Osteocyte (in vitro differentiated cells): ENCODE measurements around the gene MGAT5. TPM values are rescaled to one million over a fixed set of nuclear protein-coding genes. Genes with fewer than 3 reads are reported as not detected.

Experiments
- DNase-seq: peaks from one replicate; pipeline ENCODE4 v3.0.0; 2021; ENCODE audit warnings: mixed read lengths; ENCODE audit not compliant: unreplicated experiment; ENCODE audit errors: extremely low spot score
- H3K27ac Mint-ChIP-seq: one replicate; pipeline ENCODE4 v1.8.0; 2021; ENCODE audit warnings: mild to moderate bottlenecking, mixed read lengths; ENCODE audit not compliant: unreplicated experiment
- H3K27me3 Mint-ChIP-seq: one replicate; pipeline ENCODE4 v1.8.0; 2021; ENCODE audit warnings: mixed read lengths; ENCODE audit not compliant: unreplicated experiment
- H3K36me3 Mint-ChIP-seq: one replicate; pipeline ENCODE4 v1.8.0; 2021; ENCODE audit warnings: mixed read lengths; ENCODE audit not compliant: unreplicated experiment
- H3K4me1 Mint-ChIP-seq: one replicate; pipeline ENCODE4 v1.8.0; 2021; ENCODE audit warnings: mixed read lengths; ENCODE audit not compliant: unreplicated experiment
- H3K4me3 Mint-ChIP-seq: one replicate; pipeline ENCODE4 v1.8.0; 2021; ENCODE audit warnings: mild to moderate bottlenecking, moderate library complexity, mixed read lengths; ENCODE audit not compliant: unreplicated experiment
- H3K9me3 Mint-ChIP-seq: one replicate; pipeline ENCODE4 v1.8.0; 2021; ENCODE audit warnings: mixed read lengths; ENCODE audit not compliant: unreplicated experiment
- CTCF ChIP-seq: fragments of 200-600 bp; sonication (generic); IDR thresholded peaks from 2 replicates; pipeline ENCODE4 v1.5.0; 2021; ENCODE audit warnings: antibody characterized with exemption, mild to moderate bottlenecking, moderate library complexity
- total RNA-seq: library from RNA; stranded (reverse); gene quantifications from 2 replicates; pipeline ENCODE4 v1.2.1, GENCODE V29; 2021

Gene MGAT5
- total RNA-seq, 1 donor from 2014 or later: 22.6 TPM

GRCh38 chr2:134436706-134437105 is 182.8 kb downstream of the MGAT5 start:
- TF ChIP-seq CTCF: no peak
- H3K9me3 Mint-ChIP-seq: no peaks in the 10 kb centered on the region
- no peak for DNase-seq
- no peaks in the 10 kb centered on the region for H3K36me3 Mint-ChIP-seq
- H3K27ac Mint-ChIP-seq: no peak overlapping the region
- peaks cover 7% of the 10 kb centered on the region for H3K4me1 Mint-ChIP-seq
- H3K4me3 Mint-ChIP-seq: no peak overlapping the region
- H3K27me3 Mint-ChIP-seq: no peaks in the 10 kb centered on the region

- Mint-ChIP-seq H3K9me3 (no peaks in the 10 kb centered on the region), H3K4me1 (no peaks in the 10 kb centered on the region), H3K36me3 (no peaks in the 10 kb centered on the region), H3K27ac (no peak overlapping the region), H3K4me3 (no peak overlapping the region), H3K27me3 (no peaks in the 10 kb centered on the region)
- no peak for TF ChIP-seq CTCF
- DNase-seq: no peak
Observed at GRCh38 chr2:134438371-134438770, 184.5 kb downstream of the MGAT5 start.

- H3K36me3 Mint-ChIP-seq: no peaks in the 10 kb centered on the region
- H3K9me3 Mint-ChIP-seq: no peaks in the 10 kb centered on the region
- no peak overlapping the region for H3K27ac Mint-ChIP-seq
- no peak for DNase-seq
- peaks cover under 1% of the 10 kb centered on the region for H3K4me1 Mint-ChIP-seq
- no peaks in the 10 kb centered on the region for H3K27me3 Mint-ChIP-seq
- H3K4me3 Mint-ChIP-seq: no peak overlapping the region
- TF ChIP-seq CTCF: no peak
Observed at GRCh38 chr2:134440336-134440909, 186.6 kb downstream of the MGAT5 start.

- DNase-seq: no peak
- no peak for TF ChIP-seq CTCF
- H3K4me3 Mint-ChIP-seq: no peak overlapping the region
- H3K27me3 Mint-ChIP-seq: no peaks in the 10 kb centered on the region
- peaks cover 9% of the 10 kb centered on the region for H3K4me1 Mint-ChIP-seq
- no peaks in the 10 kb centered on the region for H3K36me3 Mint-ChIP-seq
- no peak overlapping the region for H3K27ac Mint-ChIP-seq
- no peaks in the 10 kb centered on the region for H3K9me3 Mint-ChIP-seq
Observed at GRCh38 chr2:134441153-134441863, 187.4 kb downstream of the MGAT5 start.

GRCh38 chr2:134443814-134444480 is 190.1 kb downstream of the MGAT5 start:
- Mint-ChIP-seq H3K4me3 (no peak overlapping the region), H3K9me3 (no peaks in the 10 kb centered on the region), H3K27me3 (no peaks in the 10 kb centered on the region), H3K27ac (no peak overlapping the region), H3K4me1 (peaks cover 14% of the 10 kb centered on the region), H3K36me3 (peaks cover 2% of the 10 kb centered on the region)
- DNase-seq: no peak
- no peak for TF ChIP-seq CTCF
